Stimulated activated CD8-positive, alpha-beta memory T cell treated with anti-CD3 and anti-CD28 coated beads, Interleukin-4, amount 100 ng/mL, for 1 hour (primary cell): ENCODE results near the gene SSH3.
"Not testable (repeated sequence)": the region's sequence is repeated elsewhere in the genome, so short reads cannot be mapped to it uniquely, and the experiment has no call there.

Experiments
- DNase-seq, 2 donors: peaks; one replicate each; pipeline ENCODE4 v3.0.0-alpha.2; 2020; ENCODE audit warnings: low read depth in 2 of 2, low spot score in 1 of 2

Gene SSH3, protein sequence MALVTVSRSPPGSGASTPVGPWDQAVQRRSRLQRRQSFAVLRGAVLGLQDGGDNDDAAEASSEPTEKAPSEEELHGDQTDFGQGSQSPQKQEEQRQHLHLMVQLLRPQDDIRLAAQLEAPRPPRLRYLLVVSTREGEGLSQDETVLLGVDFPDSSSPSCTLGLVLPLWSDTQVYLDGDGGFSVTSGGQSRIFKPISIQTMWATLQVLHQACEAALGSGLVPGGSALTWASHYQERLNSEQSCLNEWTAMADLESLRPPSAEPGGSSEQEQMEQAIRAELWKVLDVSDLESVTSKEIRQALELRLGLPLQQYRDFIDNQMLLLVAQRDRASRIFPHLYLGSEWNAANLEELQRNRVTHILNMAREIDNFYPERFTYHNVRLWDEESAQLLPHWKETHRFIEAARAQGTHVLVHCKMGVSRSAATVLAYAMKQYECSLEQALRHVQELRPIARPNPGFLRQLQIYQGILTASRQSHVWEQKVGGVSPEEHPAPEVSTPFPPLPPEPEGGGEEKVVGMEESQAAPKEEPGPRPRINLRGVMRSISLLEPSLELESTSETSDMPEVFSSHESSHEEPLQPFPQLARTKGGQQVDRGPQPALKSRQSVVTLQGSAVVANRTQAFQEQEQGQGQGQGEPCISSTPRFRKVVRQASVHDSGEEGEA

DNA sequence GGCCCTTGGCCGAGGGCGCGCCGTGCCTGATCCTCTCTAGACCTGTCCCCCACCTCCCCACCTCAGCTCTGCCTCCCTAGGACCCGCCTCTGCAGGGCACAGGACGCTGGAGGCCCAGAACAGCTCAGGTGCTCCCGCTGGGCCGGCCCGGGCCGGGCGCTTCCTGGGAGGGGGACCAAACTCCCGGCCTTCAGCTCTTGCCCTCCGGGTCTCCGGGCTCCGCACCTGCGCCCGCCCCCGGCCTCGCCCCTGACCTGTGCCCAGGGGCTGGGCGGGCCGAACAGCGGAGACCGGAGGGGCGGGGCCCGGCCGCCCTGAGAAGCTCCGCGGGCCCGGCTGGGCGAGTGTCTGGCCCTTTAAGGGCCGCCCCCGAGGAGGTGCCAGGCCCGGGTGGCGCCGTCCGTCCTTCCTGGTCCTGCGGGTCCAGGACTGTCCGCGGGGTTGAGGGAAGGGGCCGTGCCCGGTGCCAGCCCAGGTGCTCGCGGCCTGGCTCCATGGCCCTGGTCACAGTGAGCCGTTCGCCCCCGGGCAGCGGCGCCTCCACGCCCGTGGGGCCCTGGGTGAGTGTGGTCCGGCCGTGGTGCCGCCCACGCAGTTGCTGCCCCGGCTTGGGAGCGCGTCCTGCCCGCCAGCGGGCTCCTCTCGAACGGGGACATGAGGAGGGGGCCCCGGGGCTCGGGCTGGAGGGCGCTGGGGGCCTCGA is at the start of gene SSH3:
SSH3 (plus strand) TSS at position 399 of the 703 bp plus-strand sequence; CDS start at position 495, 96 bp downstream.
- no peak for DNase-seq

DNA sequence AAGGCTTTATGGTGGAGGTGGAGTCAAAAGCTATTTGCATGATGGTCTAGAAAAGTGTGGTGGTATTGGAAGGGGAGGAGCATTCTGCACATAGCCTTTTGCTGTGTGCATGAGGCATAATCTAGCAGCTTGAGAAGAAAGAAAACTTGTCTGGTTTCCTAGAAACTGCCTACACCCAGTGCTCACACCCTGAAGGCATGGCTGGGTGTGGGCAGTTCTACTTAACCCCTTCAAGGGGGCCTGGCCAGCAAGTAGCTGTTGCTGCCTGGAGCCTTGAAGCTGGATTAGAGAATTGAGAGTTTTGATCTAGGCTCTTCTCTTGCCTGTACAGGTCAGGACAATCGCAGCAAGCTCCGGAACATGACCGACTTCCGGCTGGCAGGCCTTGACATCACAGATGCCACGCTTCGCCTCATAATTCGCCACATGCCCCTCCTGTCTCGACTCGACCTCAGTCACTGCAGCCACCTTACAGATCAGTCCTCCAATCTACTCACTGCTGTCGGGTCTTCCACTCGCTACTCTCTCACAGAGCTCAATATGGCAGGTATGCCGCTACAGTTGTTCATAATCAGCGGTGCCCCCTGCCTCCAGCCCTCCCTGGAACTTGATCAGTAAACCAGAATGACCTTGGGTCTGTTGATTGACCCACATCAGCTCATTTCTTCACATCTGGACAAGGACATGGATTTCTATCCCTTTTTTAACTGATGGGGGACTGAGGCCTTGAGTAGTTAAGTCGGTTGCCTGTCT is 49.3 kb upstream of the SSH3 start:
- no peak for DNase-seq

DNA sequence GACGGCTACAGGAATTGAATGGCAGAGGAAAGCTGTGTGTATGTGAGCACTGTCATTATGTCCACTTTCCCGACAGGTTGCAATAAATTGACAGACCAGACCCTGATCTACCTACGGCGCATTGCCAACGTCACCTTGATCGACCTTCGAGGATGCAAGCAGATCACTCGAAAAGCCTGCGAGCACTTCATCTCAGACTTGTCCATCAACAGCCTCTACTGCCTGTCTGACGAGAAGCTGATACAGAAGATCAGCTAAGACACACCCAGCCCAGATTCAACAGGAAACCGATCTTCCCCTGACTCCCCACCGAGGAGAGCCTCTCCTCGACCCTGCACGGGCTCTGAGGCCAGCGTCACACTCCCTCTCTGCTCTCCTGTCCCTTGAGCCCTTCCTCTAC is 48.5 kb upstream of the SSH3 start:
- no peak for DNase-seq

DNA sequence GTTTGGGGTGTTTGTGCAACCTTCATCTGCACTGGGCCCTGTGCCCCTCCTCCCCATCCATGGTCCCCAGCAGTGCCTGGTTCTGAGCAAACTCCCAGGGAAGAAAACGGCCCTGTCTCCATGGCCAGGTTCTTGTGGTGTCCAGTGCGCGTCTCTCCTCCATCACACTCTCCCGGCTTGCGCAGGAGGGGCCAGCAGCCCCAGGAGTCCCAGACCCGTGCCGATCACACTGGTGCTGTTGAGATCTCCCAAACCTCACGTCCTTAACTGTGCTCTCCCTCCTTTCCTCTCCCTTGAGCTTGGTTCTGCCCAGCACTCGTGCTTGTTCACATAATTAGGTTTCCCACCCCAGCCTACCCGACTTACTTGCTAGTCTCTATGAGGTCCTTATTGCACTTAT is 48.0 kb upstream of the SSH3 start:
- no peak for DNase-seq

DNA sequence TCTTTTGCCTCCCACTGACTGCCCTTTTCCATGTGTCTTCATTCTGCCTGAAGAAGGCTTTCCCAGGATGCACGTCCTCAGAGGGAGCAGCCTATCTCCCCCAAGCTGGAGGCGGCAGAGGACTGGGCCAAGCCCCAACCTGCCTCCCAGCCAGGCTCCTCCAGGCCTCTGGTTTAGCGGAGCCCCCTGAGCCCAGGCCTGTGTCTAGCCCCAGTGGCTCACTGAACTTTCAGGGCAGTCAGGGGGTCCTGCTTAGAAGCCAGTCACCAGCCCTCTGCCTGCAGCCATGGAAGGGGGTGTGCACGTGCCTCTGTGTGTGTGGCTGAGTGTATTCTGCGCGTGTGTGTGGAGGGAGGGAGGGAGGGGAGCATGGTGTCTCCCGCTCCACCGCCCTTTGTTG is 47.5 kb upstream of the SSH3 start:
- DNase-seq, result no peak

DNA sequence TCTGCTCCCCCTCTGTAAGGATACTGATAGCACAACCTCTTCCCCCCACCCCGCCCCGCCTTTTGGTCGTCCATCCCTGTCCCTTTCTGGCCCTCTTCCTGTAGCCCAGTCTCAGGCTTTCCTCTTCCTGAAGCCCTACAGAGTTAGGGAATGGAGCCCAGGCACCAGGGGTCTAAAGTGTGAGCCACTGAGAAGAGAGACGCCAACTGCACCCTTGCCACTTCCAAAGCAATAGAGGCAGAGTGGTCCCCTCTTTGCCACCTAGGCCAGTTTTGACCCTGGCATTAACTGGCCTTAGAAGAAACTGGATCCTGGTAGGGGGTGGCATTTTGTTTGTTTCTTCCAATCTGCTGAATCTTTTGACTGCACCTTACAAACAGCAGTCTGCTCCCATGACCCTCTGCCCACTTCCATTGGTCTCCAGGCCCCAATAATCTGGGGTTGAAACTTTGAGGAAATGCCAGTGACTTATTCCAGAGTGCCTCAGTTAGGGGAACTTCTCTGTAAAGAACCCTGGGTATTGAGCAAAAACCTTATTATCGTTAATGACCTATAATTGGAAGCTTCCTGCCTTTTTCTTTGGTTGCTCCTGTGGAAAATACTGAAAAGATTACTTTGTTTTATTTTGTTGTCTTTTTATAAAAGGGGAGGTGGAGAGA is 46.7 kb upstream of the SSH3 start:
- DNase-seq, result no peak

DNA sequence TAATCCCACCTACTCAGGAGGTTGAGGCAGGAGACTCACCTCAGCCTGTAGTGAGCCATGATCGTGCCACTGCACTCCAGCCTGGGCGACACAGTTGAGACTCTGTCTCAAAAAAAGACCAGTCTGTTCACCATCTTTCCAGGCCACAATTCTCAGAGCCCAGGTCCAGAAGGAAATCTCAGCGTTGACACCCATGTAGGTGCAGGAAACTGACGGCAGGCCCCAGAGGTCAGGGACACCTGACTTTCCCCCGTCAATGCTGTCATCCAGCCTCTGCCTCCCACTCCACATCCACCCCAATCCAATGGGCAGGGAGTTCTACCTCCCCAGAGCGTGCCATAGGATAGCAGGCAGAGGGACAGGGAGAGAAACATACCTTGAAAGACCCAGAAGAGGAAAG is 42.9 kb upstream of the SSH3 start:
- no peak for DNase-seq

DNA sequence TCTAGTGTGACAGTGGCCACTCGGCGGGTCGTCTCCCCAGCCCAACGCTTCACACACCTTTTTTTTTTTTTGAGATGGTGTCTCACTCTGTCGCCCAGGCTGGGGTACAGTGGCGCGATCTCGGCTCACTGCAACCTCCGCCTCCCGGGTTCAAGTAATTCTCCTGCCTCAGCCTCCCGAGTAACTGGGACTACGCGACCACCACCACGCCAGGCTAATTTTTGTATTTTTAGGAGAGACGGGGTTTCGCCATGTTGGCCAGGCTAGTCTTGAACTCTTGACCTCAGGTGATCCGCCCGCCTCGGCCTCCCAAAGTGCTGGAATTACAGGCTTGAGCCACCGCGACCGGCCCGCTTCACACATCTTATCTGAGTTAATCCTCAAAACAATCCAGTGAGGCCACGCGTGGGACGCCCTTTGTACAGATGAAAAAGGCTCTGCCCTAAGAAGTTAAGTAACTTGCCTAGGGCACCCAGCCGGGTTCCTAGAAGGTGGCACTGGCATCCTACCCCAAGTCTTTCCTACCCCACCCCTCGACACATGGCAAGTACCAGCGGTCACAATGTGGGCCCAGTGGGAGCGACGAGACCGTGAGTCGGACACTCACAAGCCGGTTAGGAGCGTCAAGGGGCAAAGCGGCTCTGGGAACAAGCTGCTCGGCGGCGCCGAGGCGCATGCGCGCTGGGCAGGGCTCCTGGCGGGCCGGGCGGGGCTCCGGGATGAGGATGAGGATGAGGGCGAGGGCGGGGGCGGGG is 42.3 kb upstream of the SSH3 start:
- DNase-seq, result not testable (repeated sequence)

DNA sequence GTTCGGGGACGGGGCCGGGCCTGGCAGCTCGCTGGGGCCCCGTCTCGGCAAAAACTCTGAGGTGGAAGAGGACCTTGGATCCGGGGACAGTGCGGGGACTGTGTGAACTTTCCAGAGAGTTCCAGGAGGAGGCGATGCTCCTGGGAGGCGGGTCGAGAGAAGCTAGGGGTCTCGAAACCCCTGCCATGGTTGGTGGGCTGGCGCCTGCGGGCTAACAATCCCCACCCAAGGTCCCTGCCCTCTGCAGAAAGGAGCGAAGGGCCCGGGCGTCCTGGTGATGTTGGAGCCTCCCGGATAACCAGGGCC is 41.7 kb upstream of the SSH3 start:
- no peak for DNase-seq

DNA sequence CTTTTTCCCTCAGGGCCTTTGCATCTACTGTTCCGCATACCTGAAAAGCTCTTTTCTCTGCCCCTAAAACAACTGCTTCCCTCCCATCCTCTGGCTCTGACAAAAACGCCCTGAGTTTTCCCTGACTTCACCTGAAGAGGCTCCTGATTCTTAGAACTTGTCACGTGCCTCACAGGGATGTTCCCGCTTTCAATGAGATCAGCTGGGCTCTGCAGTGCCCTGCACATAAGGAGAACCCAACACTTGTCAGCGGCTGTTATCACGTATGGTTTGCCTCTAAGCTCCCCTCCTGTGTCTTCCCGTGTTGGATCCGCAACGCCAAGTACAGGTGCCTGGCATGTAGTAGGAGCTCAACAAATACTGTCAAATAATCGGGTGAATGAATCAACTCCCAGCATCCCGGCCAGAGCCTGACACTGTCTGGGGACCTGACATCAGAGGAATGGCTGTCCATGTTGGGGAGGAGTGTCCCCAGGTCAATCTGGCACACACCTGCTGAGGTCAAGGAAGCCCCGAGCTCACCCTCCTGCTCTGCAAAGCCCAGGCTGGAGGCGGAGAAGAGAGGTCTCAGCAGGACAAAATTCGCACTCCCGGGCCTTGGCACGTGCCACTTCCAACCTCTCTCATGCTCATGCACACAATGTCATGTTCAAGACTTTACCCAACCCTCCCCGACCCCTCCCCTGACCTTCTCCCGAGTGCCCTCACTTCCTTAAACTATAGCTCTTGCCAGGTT is 41.2 kb upstream of the SSH3 start:
- DNase-seq, result no peak

DNA sequence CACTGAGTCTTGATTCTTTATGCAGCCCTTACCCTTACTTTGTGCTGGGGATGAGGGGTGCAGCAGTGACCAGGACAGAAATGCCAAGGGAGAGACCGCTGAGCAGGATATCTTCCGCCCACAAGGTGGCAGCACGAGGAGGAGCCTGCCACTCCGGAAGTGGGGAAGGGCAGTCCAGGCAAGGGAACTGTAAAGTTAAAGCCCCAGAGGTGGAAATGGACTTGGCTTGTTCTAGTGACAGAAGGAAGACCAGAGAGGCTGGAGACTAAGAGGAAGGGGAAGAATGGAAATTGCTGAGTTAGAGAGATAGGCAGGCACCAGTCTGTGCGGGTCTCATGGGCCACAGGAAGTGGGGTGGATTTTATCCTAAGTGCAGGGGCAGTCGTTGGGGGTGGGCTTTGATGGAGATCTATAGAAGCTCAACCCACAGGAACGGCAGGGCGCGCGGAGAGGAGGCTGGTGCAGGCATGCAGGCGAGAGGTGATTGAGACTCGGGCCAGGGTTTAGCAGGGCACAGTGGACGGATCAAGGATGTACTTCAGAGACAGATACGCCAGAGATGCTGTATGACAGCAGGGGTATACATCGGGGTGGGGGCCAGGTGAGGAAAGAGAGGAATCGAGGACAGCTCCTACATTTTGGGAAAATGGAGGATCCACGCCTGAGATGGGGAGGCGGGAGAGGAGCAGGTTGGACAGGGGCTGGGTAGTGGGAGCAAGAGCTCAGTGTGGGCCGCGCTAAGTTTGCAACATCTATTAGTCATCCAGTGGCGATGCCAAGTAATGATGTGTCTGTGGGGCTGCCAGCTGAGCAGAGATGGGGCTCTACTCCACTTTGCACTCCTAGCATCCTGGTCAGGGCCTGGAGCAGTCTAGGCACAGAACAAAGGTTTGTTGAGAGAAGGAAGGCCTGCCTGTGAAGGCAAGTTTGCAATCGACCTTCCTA is 40.3 kb upstream of the SSH3 start:
- no peak for DNase-seq

DNA sequence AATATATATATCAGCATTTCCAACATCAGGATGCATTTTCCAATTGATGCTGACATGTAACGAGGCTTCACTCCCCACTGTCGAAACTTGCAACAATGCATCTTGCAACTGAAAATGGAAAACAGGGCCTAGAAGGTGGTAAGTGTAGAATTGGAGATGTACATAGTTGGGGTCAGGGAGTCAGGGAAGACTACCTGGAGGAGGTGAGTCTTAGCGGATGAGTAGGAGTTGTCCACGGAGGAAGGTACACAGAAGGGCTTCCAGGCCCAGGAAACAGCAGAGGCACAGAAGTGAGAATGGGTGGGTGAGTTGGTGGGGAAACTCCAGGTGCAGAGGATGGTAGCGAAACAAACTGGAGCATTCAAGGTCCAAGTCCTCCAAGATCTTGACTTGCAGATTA is 39.1 kb upstream of the SSH3 start:
- no peak for DNase-seq

DNA sequence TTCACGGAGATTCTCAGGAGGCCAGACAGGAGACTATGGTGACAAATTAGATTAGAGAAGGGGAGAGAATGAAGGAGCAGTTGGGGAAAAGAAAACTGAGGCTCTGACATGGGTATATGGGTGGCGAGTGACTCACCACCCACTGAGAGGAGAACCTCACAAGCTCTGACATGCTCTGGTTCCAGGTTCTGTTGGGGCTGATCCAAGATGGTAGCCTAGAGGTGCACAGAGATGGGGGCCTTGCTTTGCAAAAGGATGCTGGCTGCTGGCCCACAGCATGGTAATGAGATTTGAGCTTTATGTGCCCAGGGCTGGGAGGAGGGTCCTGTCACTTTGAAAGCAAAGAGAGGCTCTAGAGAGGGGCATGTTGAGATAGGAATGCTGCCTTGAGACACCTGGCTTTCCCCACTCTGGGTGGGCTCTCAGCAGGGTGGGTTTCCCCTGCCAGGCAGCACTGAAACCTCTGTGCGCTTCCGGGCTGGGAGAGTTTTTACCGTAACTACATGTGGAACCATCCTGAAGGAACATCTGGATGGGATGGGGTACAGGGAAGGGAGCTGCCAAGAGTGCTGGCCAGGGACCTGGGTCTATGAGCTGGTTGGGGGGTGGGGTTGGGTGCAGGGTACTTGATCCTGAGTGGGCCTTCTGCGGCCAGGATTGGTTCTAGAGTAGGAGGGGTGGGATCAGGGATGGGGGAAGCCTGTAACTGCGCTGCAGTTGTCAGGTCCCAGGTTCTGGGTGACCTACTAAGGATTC is 38.3 kb upstream of the SSH3 start:
- no peak for DNase-seq

DNA sequence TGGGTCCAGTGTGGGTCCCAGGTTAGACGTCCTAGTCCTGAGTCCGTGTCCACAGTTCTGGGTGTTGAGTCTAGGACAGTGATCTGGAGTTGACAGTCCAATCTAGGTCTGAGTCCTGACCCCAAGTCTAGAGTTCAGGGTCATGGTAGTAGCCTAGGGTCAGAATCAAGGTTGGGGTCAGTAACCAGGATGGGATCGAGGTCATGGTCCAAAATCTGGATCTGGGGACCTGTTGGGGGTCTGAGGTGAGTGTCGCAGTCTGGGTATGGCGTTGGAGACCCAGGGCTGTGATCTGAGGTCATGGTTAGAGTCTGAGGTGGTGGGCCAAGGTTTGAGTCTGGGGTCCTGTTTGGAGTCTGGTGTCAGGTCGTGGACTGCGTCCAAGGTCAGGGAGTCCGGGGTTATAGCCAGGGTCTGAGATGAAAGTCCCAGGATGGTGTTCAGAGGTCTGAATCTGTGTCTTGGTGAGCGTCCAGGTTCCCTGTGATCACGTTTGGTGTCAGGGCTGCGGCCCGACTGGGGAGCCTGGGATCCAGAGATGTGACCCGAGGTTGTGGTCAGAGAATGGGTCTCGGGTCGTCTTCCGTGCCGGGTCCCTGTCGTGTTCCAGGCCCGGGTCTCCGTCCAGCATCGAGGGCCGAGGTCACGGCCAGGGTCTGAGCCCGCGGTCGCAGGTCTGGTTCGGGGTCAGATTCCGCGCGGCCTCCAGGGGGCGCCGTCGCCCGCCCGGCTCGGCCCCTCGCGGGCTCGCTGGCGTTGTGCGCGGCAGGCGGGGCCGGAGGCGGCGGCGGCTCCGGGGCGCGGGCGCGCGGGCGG is 37.5 kb upstream of the SSH3 start:
- peak in 1 of 2 donors; percentile 52 for DNase-seq

DNA sequence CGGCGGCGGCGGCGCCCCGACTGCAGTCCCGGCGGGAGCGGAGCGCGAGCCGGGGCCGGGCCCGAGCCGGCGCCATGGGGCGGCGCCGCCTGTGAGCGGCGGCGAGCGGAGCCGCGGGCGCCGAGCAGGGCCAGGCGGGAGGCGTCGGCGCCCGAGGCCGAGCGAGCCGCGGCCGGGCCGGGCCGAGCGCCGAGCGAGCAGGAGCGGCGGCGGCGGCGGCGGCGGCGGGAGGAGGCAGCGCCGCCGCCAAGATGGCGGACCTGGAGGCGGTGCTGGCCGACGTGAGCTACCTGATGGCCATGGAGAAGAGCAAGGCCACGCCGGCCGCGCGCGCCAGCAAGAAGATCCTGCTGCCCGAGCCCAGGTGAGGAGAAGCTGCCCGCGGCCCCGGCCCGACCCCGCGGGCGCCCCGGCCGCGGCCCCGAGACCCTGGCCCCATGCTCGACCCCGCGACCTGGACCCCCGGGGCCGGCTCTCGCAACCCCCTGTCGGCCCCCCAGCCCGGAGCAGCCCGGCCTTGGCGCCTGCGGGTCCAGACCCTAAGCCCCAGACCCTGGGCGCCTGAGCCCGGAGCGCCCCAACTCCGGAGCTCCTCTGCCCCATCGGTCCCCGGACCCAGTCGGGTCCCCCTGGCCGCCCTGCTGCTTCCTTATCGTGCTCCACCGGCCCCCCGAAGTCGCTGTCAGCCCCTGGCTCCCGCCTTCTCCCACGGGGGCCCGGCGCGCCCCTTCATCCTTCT is 36.7 kb upstream of the SSH3 start, which contains the start of gene GRK2:
GRK2 (plus strand) TSS at position 25 of the 739 bp plus-strand sequence; CDS start at position 252, 227 bp downstream.
- no peak for DNase-seq
